ENCODE data around the gene TLCD2. TPM values are rescaled to one million over a fixed set of nuclear protein-coding genes. Genes with fewer than 3 reads are reported as not detected.

TLCD2 gene
- total RNA-seq, 1 donor from 2014 or later: 0.04 TPM

- CTCF ChIA-PET: interaction anchor here (0.8 to 4.2 kb wide), 3 partner anchors 8 to 33 kb away, joined by 3 to 44 read pairs (median 3); no protein-coding TSS in a partner anchor
- intact Hi-C loops (cut with micrococcal nuclease): no loop called here
Observed at GRCh38 chr17:1754430-1755112, 44.4 kb upstream of the TLCD2 start.

GRCh38 chr17:1753767-1754429 is 43.7 kb upstream of the TLCD2 start:
- H3K27ac Mint-ChIP-seq: no peak overlapping the region
- H3K4me1 Mint-ChIP-seq: peaks cover 20% of the 10 kb centered on the region
- no peaks in the 10 kb centered on the region for H3K9me3 Mint-ChIP-seq
- DNase-seq (no peak), ATAC-seq (ENCODE audit: low read depth) (no peak)
- H3K4me3 Mint-ChIP-seq: no peak overlapping the region
- H3K27me3 Mint-ChIP-seq: no peaks in the 10 kb centered on the region
- no peak for TF ChIP-seq CTCF (IDR thresholded peaks at IDR 0.05)
- H3K36me3 Mint-ChIP-seq (ENCODE audit: low read depth): no peaks in the 10 kb centered on the region
- ChIA-PET POLR2A (interaction anchor here (0.6 to 3.3 kb wide), 6 partner anchors 16 to 152 kb away, joined by 3 to 26 read pairs (median 3); no protein-coding TSS in a partner anchor), CTCF (interaction anchor here (0.8 to 4.2 kb wide), 3 partner anchors 9 to 32 kb away, joined by 3 to 44 read pairs (median 3); no protein-coding TSS in a partner anchor)
- intact Hi-C loops (cut with micrococcal nuclease): loop anchor here (2.0 kb wide), 1 partner anchor 17 kb away; no protein-coding TSS in a partner anchor

More at GRCh38 chr17:1754430-1755112, 44.4 kb upstream of the TLCD2 start:
- Mint-ChIP-seq H3K4me1 (peaks cover 21% of the 10 kb centered on the region), H3K27me3 (no peaks in the 10 kb centered on the region), H3K27ac (no peak overlapping the region), H3K4me3 (no peak overlapping the region), H3K9me3 (no peaks in the 10 kb centered on the region), H3K36me3 (ENCODE audit: low read depth) (no peaks in the 10 kb centered on the region)
- TF ChIP-seq CTCF (IDR thresholded peaks at IDR 0.05): no peak
- POLR2A ChIA-PET: interaction anchor here (0.6 to 3.3 kb wide), 7 partner anchors 16 to 153 kb away, joined by 3 to 26 read pairs (median 3); no protein-coding TSS in a partner anchor
- no peak for ATAC-seq (ENCODE audit: low read depth)
- DNase-seq: no peak

GRCh38 chr17:1752425-1753262 is 42.5 kb upstream of the TLCD2 start:
- no peak overlapping the region for H3K27ac Mint-ChIP-seq

GRCh38 chr17:1750628-1751027 is 40.5 kb upstream of the TLCD2 start:
- H3K4me3 Mint-ChIP-seq: no peak overlapping the region
- H3K27me3 Mint-ChIP-seq: no peaks in the 10 kb centered on the region
- ATAC-seq (ENCODE audit: low read depth): no peak
- CTCF ChIA-PET: interaction anchor here (3.1 kb wide), 1 partner anchor 29 kb away, joined by 19 read pairs; no protein-coding TSS in a partner anchor
- DNase-seq: no peak
- POLR2A ChIA-PET: interaction anchor here (0.6 to 2.4 kb wide), 3 partner anchors 14 to 79 kb away, joined by 5 to 15 read pairs (median 11); partner anchors contain the start of genes RPA1 and SMYD4
- H3K4me1 Mint-ChIP-seq: peaks cover 15% of the 10 kb centered on the region
- intact Hi-C loops (cut with micrococcal nuclease): no loop called here
- no peaks in the 10 kb centered on the region for H3K9me3 Mint-ChIP-seq
- TF ChIP-seq CTCF (IDR thresholded peaks at IDR 0.05): no peak
- no peak overlapping the region for H3K27ac Mint-ChIP-seq
- H3K36me3 Mint-ChIP-seq (ENCODE audit: low read depth): no peaks in the 10 kb centered on the region

More at GRCh38 chr17:1752425-1753262, 42.5 kb upstream of the TLCD2 start:
- intact Hi-C loops (cut with micrococcal nuclease): loop anchor here (2.0 kb wide), 1 partner anchor 18 kb away; no protein-coding TSS in a partner anchor
- H3K4me1 Mint-ChIP-seq: peaks cover 15% of the 10 kb centered on the region
- no peak for TF ChIP-seq CTCF (IDR thresholded peaks at IDR 0.05)
- POLR2A ChIA-PET: interaction anchor here (0.5 to 3.3 kb wide), 12 partner anchors 10 to 546 kb away, joined by 4 to 26 read pairs (median 8); partner anchors contain the start of genes RPA1, SERPINF1, SMYD4 and WDR81
- peak overlapping the region; percentile 38 for H3K4me3 Mint-ChIP-seq
- ATAC-seq (ENCODE audit: low read depth) (peak; percentile 86), DNase-seq (no peak)
- H3K27me3 Mint-ChIP-seq: no peaks in the 10 kb centered on the region
- no peaks in the 10 kb centered on the region for H3K9me3 Mint-ChIP-seq
- CTCF ChIA-PET: interaction anchor here (0.6 to 4.2 kb wide), 7 partner anchors 12 to 33 kb away, joined by 3 to 44 read pairs (median 4); no protein-coding TSS in a partner anchor
- no peaks in the 10 kb centered on the region for H3K36me3 Mint-ChIP-seq (ENCODE audit: low read depth)

Data from activated B cell treated with CpG ODN at 0.5 μM for 24 hours (primary cell).